HG02870 (cell line): ENCODE data around the gene HMGN4.
A peak's percentile ranks its signal among the peaks of the same experiment; 100 is the strongest.

ENCODE experiments used
- ATAC-seq: cut with Tn5 transposase; IDR thresholded peaks from one replicate; pipeline ENCODE4 v1.9.1; 2021; ENCODE audit warnings: mild to moderate bottlenecking, moderate library complexity; ENCODE audit not compliant: unreplicated experiment

HMGN4 gene

DNA sequence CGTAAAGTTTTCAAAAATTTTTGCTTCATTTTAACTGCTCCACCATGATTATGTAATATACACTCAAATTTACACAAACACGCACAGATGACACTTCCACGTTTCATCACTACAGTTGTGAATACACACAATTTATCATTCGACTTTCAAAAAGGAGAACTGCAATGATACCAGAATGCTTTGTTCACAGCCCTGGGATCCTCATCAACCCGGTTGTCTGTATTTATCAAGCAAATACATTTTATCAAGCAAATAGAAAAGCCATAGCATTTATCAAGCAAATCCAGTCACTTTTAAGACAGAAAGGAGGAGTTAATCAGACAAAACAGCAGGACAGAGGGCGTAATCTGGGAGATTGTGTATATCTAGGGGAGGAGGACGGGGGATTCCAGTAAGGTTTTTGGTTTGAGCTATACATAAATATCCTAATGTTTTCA is 38.3 kb downstream of the HMGN4 start:
- ATAC-seq, result no peak

DNA sequence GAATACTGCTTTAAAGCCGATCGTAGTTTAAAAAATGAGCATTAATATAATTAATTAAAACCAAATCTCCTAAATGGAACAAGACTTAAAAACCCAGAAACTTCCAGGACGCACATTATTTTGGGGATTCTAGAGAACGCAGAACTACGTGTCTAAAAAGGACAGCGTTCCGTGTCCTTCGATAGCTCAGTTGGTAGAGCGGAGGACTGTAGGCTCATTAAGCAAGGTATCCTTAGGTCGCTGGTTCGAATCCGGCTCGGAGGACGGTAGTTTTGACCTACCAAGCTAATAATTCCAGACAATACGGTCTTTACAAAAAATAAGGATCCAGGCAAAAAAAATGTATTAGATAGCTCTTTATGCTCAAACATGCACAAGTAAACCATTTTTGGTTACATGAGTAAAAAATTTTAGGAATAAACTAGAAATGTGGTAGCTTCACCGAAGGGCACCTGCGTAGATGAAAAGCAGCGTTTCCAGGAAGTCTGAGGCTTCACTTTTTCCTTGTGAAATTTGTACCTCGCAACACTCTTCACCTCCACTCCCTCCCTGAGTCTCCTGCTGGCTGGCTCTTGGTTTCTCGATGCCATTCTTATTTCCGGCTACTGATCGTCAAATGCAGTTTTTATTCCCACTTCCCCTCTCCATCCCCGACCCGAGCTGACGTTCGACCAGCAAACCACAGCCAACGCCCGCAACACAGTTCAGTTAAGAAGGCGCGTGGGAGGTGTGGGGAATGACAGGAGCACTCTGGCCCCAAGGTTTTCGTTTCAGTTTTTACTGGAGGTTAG is 39.0 kb downstream of the HMGN4 start:
- no peak for ATAC-seq

DNA sequence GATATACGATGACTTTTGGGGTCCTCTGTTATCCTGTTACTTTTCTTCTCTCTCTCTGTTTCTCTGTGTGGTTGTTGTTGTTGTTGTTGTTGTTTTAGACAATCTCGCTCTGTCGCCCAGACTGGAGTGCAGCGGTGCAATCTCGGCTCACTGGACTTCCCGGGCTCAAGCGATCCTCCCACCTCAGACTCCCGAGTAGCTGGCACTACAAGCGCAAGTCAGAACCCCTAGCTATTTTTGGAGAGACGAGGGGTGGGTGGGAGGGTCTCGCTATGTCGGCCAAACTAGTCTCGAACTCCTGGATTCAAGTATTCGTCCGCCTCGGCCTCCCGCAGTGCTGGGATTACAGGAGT is 39.5 kb downstream of the HMGN4 start:
- ATAC-seq, result no peak

DNA sequence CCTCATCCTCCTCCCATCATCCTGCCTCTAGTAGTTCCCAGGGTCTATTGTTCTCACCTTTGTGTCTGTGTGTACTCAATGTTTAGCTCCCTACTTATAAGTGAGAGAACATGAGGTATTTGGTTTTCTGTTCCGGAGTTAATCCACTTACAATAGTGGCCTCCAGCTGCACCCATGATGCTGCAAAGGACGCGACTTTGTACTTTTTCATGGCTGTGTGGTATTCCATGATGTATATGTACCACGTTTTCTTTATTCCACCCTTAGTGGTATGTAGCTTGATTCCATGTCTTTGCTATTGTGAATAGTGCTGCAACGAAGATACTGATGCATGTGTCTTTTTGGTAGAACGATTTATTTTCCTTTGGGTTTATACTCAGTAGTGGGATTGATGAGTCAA is 40.1 kb downstream of the HMGN4 start:
- ATAC-seq, result no peak

DNA sequence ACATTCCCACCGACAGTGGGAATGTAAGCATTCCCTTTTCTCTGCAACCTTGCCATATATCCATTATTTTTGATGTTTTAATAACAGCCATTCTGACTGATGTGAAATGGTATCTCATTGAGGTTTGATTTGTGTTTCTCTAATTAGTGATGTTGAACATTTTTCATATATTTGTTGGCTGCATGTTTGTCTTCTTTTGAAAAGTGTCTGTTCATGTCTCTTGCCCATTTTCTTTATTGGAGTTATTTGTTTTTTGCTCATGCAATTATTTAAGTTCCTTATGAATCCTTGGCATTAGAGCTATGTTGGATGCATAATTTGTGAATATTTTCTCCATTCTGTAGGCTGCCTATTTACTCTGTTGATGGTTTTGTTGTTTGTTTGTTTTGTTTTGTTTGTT is 40.6 kb downstream of the HMGN4 start:
- ATAC-seq, result no peak

DNA sequence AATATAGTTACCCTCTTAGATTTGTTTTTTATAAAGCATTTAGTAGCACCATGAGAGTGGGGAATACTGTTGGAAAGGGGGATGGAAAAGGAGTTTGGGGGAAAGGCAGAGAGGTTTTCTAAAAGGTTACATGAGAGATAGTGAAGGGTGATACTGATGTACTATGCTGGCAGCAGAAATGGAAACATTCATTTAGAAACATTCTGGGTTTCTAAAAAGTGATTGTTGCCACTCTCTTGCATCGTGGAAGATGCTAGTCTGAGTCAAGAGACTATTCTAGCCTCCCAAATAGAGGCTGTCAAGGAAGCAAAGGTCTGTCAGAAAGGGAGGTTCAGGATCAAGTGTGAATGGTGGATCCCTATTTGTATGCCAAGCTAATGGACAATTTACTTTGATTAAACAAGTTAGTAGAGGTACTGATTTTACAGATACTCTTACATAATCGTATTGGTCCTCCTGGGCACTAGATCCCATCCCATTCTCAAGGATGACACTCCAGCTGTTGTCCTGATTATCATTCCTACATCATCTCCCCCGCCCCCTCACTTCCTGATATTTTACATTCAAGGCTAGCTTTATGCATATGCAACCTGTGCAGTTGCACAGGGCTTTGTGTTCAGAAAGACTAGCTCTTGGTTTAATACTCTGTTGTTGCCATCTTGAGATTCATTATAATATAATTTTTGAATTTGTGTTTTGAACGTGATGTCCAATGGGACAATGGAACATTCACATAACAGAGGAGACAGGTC is 43.2 kb downstream of the HMGN4 start:
- ATAC-seq, result no peak

DNA sequence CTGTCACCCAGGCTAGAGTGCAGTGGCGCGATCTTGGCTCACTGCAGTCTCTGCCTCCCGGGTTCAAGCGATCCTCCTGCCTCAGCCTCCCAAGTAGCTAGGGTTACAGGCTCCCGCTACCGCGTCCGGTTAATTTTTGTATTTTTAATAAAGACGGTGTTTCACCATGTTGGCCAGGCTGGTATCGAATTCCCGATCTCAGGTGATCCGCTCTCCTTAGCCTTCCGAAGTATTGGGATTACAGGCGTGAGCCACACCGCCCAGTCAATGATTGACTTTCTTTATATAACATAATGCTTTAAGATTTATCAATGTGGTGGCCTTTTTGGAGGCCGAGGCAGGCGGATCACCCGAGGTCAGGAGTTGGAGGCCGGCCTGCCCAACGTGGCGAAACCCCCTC is 50.8 kb downstream of the HMGN4 start:
- ATAC-seq, result no peak

DNA sequence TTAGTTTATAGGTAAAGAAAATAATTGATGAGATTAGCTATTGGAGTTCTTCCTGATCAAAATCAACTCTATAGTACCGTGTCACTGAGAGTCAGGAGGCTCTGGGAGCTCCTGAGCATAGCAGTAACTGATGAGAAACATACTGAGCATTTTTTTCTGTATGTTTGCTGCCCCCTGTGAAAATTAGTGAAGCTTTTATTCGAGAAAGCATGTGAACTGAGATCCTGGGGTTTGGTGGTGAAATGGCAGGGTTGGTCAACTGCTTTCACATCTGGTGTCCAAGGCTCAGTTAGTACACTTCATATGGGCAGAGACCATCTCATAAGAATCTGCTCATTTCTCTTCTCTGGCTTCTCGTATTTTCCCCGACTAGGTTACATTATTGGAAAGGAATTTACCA is 54.5 kb downstream of the HMGN4 start:
- ATAC-seq, result no peak

DNA sequence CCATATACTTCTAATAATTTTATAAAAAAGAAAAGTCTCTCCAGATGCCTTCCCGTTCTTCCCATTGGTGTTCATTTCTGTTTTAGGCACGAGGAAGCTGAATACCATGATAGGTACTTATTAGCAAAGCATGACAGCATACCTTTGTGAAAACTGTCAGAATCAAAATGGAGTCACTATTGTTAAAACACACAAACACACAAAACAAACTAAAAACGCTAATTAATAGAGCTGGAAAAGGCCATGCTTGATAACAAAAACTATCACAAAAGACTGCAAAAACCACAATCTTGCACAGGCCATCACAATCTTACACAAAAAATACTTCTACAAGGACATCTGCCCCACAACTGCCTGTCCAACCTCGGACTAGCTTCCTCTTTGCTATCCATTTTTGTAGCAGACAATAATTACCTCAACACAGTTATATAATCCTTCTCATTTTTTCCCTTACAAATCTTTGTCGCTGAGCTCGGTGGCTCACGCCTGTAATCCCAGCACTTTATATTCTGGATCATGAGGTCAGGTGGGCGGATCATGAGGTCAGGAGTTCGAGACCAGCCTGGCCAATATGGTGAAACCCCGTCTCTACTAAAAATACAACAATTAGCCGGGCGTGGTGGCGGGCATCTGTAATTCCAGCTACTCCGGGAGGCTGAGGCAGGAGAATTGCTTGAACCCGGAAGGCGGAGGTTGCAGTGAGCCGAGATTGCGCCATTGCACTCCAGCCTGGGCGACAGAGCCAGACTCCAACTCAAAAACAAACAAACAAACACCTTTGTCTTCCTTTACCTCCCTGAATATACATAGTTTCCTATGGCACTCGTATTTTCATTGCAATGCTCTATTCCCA is 55.3 kb downstream of the HMGN4 start:
- ATAC-seq, result no peak

DNA sequence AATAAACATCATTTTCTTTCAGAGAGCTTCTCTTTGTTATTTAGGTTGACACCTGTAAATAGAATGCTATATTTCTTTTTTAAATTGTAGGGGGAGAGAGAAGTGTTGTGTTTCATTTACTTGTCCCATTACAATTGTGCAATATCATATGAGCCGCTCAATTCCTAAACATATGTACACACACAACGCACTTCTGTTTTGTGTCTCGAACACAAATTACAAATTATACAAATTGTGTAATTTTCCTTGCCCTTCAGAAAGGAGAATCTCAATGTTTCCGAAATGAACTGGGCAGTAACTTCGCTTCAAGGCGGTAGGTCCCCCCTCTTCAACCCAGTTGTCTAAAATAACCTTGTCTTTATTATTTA is 55.9 kb downstream of the HMGN4 start:
- ATAC-seq, result no peak

DNA sequence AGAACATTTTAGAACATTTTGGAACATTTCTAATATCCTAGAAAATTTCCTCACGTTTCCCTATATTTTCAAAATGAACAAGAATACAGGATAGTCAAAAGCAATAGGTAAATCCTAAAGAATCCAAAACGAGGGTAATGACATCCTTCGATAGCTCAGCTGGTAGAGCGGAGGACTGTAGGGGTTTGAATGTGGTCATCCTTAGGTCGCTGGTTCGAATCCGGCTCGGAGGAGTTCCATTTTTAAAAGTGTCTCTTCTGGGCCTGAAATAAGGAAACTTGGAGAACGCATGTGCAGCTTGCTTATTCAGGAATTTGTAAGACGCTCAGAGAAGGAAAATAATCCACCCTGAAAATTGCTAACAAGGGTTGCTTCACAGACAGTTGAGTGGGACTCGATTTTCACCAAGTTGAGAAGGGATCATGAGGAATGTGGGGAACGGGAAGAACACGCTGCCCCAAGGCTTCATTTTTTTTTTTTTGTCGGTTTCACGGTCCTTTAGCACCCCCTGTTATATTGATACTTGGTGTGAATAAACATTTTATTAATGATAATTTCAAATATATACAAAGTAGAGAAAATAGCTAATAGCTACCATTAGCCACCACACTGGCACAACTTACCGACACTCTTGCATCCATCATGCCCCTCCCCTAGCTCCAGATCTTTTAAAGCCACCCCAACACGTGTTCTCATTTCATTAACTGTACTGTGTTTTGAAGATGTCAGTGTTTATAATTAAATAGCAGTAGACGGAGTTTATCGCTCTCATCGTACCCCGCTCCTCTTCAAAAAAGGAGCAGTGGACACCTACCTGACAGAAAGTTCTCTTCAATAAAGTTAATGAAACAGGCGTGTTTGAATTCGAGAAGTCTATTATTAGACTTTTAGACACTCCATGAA is 56.8 kb downstream of the HMGN4 start:
- no peak for ATAC-seq

DNA sequence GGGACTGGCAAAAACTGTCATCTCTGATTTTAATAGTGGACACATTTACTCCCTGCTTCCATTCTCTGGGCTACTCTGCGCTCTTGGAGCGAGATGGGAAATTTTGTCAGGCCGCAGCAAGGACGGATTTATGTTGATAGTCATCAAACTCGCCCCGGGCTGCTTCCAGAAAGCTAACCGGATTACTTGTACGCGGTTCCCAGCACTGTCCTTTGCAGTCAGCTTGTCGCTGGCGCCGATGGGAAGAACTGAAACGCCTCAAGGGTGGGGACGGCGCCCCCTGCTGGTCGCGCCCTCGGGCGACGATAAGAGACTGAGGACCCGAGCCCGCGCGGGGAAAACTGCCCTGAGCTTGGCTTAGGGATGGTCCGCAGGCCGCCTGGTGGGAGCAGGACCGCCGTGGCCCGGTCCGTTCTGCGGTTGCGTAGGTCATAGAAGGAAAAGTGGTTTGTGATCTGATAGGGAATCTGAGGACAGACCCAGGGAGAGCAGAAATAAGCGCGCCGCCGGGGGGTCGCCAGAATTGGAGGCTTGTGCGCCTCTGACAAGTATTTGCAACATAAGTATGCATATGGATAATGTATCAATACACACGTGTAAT is 57.6 kb downstream of the HMGN4 start:
- peak; percentile 55 for ATAC-seq
